KMS-11 (cell line): ENCODE data around the gene C5orf58.

Experiments used
- H2AFZ ChIP-seq: fragments of 200-600 bp; sonication (generic); 2 replicates; pipeline ENCODE4 v1.6.1; 2016; ENCODE audit warnings: antibody characterized with exemption, mixed run types, low read depth
- H3K27ac ChIP-seq: fragments of 200-600 bp; sonication (generic); 2 replicates; pipeline ENCODE4 v1.6.1; 2016; ENCODE audit warnings: mild to moderate bottlenecking, mixed run types
- H3K27me3 ChIP-seq: fragments of 200-600 bp; sonication (generic); 2 replicates; pipeline ENCODE4 v1.6.1; 2017; ENCODE audit warnings: mild to moderate bottlenecking, low read depth, mixed run types, moderate library complexity; ENCODE audit not compliant: insufficient read depth
- H3K36me3 ChIP-seq: fragments of 200-600 bp; sonication (generic); 2 replicates; pipeline ENCODE4 v1.6.1; 2017; ENCODE audit warnings: mild to moderate bottlenecking, mixed run types; ENCODE audit not compliant: insufficient read depth
- H3K4me1 ChIP-seq: fragments of 200-600 bp; sonication (generic); 2 replicates; pipeline ENCODE4 v1.6.1; 2016; ENCODE audit warnings: mild to moderate bottlenecking, low read depth, mixed run types; ENCODE audit not compliant: poor library complexity, severe bottlenecking
- H3K4me2 ChIP-seq: fragments of 200-600 bp; sonication (generic); 2 replicates; pipeline ENCODE4 v1.7.0; 2016; ENCODE audit warnings: mild to moderate bottlenecking, mixed run types
- H3K4me3 ChIP-seq: fragments of 200-600 bp; sonication (generic); IDR thresholded peaks from 2 replicates; pipeline ENCODE4 v1.6.1; 2017; ENCODE audit warnings: low read depth, low read length, mixed read lengths; ENCODE audit not compliant: insufficient read depth
- H3K79me2 ChIP-seq: fragments of 200-600 bp; sonication (generic); 2 replicates; pipeline ENCODE4 v1.6.1; 2016; ENCODE audit warnings: low read depth, mixed run types; ENCODE audit not compliant: insufficient read depth
- H3K9ac ChIP-seq: fragments of 200-600 bp; sonication (generic); 2 replicates; pipeline ENCODE4 v1.6.1; 2016; ENCODE audit warnings: mild to moderate bottlenecking, mixed run types
- H4K20me1 ChIP-seq: fragments of 200-600 bp; sonication (generic); 2 replicates; pipeline ENCODE4 v1.6.1; 2016; ENCODE audit warnings: mild to moderate bottlenecking, mixed run types; ENCODE audit not compliant: insufficient read depth
- CTCF ChIP-seq: fragments of 200-600 bp; sonication (generic); conservative IDR thresholded peaks from 2 replicates; pipeline ENCODE4 v1.6.1; 2017; ENCODE audit warnings: low read depth, mild to moderate bottlenecking, antibody characterized with exemption, low read length, moderate library complexity, mixed read lengths

C5orf58 gene

DNA sequence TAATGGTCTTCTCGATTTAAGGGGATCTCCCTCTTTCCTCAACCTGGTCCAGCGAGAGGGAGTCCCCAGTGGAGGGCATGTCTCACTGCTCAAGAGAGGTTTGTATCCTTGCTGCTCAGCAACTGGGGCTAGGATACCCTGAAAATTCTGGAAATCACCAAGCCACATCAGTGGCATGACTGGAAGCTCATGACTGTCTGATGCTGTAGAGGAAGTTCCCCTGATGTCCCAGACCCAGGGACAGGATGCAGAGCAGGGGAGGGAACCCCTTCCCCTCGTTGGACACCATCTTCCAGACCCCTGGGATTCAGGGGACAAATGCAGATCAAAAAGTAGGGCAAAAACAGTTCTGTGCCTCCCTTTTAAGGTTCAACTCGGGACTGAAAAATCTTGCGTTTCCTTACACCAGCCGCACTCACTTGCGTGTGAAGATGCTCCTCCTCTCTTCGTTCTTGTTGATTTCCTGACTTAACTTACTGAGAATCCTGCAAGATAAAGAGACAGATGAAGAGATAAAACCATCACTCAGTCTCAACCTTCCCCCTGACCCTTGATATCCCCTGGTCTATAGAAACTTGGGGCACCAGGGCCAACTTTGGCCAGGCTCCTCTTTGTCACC, 42.7 kb downstream of the C5orf58 start:
- Histone ChIP-seq H3K27me3 (no peaks in the 10 kb centered on the region), H3K79me2 (no peaks in the 10 kb centered on the region), H2AFZ (no peak overlapping the region), H3K27ac (no peak overlapping the region), H3K36me3 (no peaks in the 10 kb centered on the region), H3K4me2 (no peak overlapping the region), H4K20me1 (no peaks in the 10 kb centered on the region), H3K9ac (no peak overlapping the region), H3K4me3 (no peak overlapping the region), H3K4me1 (no peaks in the 10 kb centered on the region)
- no peak for TF ChIP-seq CTCF

DNA sequence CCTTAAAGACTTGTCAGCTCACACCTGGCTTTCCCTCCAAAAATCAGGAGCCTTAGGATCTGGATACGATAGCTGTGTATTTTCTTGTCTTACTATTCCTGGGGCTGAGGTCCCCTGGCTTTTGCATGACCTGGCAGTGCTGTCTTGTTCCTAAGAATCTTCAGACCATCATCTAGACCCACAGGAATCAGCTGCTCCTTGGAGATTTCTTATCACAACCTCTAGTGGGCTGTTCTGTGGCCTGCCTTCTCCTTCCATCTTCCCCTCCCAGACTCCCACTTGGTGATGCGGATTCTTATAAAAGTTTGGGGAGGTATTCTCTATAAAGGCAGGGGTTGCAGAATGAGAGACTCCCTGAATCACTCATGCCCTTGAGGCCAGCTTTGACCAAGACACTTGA, 43.4 kb downstream of the C5orf58 start:
- Histone ChIP-seq H3K4me3 (no peak overlapping the region), H3K36me3 (no peaks in the 10 kb centered on the region), H4K20me1 (no peaks in the 10 kb centered on the region), H3K9ac (no peak overlapping the region), H3K4me2 (no peak overlapping the region), H2AFZ (no peak overlapping the region), H3K4me1 (no peaks in the 10 kb centered on the region), H3K27ac (no peak overlapping the region), H3K79me2 (no peaks in the 10 kb centered on the region), H3K27me3 (no peaks in the 10 kb centered on the region)
- no peak for TF ChIP-seq CTCF

GRCh38 chr5:170277867-170278281, 45.1 kb downstream of the C5orf58 start:
- H3K36me3 ChIP-seq: no peaks in the 10 kb centered on the region
- H3K4me2 ChIP-seq: no peak overlapping the region
- TF ChIP-seq CTCF: no peak
- no peak overlapping the region for H3K27ac ChIP-seq
- no peaks in the 10 kb centered on the region for H3K79me2 ChIP-seq
- H3K4me1 ChIP-seq: no peaks in the 10 kb centered on the region
- no peaks in the 10 kb centered on the region for H4K20me1 ChIP-seq
- no peaks in the 10 kb centered on the region for H3K27me3 ChIP-seq
- H3K9ac ChIP-seq: no peak overlapping the region
- no peak overlapping the region for H3K4me3 ChIP-seq
- H2AFZ ChIP-seq: no peak overlapping the region

- no peaks in the 10 kb centered on the region for H3K4me1 ChIP-seq
- no peak overlapping the region for H3K4me2 ChIP-seq
- H2AFZ ChIP-seq: no peak overlapping the region
- H3K9ac ChIP-seq: no peak overlapping the region
- no peaks in the 10 kb centered on the region for H3K27me3 ChIP-seq
- H3K4me3 ChIP-seq: no peak overlapping the region
- H4K20me1 ChIP-seq: no peaks in the 10 kb centered on the region
- H3K79me2 ChIP-seq: no peaks in the 10 kb centered on the region
- no peak for TF ChIP-seq CTCF
- no peaks in the 10 kb centered on the region for H3K36me3 ChIP-seq
- H3K27ac ChIP-seq: no peak overlapping the region
Measured at GRCh38 chr5:170278611-170279458, 46.0 kb downstream of the C5orf58 start.
